Measurements from ENCODE around the gene TAF10.

DNA sequence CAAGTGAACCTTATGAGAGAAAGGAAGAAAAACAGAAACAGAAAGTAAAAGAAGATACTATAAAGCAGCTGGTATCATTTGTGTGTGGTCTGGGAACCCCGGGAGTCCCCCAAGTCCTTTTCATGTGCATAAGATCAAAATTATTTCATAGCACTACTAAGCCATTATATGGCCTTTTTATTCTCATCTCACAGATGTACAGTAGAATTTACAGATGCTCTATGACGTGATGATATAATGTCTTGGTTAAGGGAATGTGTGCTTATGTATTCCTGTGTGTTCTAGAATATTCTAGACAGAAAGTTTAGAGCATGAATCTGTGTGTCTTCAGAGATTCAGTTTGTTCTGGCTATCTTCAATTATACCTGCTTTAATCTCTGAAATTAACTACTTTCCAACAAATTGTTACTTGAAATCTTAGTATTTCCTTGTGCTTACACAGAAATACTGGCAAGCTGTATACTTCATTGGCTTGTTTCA is 15.8 kb upstream of the TAF10 start:
- TF ChIP-seq EZH2 (IDR thresholded peaks at IDR 0.05): no peak
- TF ChIP-seq POLR2AphosphoS5 (IDR thresholded peaks at IDR 0.05; ENCODE audit: borderline replicate concordance, low read depth, low read length): no peak
